GM21723 (cell line): ENCODE measurements around the gene ARHGEF10L.

Experiments
- ATAC-seq: cut with Tn5 transposase; IDR thresholded peaks from one replicate; pipeline ENCODE4 v1.9.1; 2021; ENCODE audit warnings: mild to moderate bottlenecking, moderate library complexity; ENCODE audit not compliant: unreplicated experiment

ARHGEF10L gene

DNA sequence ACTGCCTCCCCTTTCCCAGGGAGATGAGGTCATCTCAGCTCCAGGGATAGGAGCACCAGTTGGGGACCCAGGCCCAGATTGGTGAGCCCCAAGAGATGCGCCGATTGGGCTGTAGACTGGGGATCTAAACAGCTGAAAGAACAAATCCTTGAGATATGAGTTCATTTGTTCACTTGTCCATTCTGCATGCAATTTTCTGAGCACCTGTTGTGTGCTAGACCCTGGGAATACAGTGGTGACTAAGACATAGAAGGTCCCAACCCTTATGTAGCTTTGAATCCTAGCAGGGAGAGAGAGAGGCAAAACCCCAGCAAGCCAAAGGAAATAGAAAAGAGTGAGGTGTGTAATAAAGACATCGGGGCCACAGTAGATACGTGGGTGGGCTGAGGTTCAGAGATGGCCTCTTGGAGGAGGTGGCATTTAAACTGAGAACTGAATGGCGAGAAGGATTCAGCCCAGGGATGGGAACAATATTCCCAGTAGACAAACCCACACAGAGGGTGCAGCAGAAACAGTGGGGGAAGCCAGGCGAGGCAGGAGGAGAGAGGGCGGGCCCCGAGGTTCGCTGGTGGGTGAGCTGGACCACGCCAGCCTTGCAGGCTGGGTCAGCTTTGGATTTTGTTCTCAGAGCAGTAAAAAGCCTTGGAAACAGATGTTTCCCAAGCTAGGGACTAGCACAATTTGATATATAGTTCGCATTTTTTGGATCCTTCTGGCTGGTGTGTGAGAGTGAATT is 110.0 kb downstream of the ARHGEF10L start:
- no peak for ATAC-seq

GRCh38 chr1:17653276-17653675 is 113.8 kb downstream of the ARHGEF10L start:
- no peak for ATAC-seq

DNA sequence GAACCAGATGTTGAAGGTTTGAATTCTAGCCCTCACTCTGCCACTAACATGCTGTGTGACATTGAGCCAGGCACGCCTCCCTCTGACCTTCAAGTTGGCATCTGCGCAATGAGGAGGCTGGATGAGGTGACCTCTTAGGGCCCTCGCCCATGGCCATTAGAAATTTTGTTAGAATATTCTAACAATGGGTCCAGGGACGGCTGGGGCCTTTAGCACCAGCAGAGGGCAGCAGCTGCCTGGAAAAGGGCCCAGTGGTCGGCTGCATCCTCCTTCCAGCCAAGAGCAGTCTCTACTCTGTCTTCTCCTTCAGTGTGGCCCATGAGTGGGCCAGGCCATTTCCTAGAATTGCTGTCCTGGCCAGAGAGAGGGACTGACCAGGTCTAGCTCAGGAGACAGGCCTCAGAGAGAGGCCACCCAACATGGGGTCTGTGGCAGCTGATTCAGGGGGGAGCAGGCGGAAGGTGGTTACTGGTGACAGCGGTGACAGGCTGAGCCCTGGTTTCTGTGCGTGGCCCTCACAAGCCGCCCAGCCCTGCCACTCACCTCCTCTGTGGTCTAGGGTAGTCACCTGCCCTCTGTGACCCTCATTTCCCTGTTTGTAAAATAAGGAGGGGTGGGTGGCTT is 114.3 kb downstream of the ARHGEF10L start:
- ATAC-seq: no peak

DNA sequence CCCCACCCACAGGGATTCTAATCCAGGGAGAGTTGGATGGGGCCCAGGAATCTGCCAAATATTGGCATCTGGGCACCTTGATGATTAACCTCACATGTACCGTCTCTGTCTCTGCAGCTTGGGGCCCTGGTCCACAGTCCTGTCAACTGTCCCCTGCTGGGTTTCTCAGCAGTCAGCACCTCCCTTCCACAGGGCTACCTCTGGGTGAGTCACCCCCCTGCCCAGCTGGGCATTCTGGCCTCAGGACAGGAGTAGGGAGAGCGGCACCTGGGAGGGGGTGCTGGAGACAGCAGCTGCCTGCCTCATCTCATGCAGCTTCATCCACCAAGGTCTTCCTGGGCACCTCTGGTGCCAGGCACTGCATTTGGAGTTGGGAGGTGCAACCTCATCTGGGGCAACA is 115.0 kb downstream of the ARHGEF10L start:
- no peak for ATAC-seq

DNA sequence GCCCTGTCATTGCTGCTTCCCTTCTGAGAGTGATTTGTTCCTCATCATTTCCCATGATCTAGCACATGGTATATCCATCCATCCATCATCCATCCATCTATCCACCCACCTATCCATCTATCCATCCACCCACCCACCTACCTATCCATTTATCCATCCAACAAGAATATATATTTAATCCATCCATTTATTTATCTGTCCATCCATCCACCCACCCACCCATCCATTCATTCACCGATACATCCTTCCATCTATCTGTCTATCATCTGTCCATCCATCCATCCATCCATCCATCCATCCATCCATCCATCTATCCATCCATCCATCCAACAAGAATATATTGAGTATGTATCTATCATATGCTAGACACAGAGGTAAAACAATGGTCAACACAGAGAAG is 115.7 kb downstream of the ARHGEF10L start:
- ATAC-seq: no peak

DNA sequence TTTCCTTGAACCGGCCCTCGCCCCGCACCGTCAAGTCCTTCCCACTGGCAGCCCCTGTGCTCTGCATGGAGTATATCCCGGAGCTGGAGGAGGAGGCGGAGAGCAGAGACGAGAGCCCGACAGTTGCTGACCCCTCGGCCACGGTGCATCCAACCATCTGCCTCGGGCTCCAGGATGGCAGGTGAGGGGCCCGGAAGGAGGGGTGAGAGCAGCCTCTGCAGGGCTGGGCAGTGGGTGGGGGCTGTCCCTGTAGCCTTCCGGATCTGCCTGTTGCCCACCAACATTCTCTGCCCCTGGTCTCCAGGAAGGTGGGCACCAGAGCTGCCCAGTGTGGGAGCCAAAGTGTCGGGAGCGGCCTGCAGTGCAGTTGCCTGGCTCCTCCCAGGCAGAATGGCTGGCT is 116.4 kb downstream of the ARHGEF10L start:
- no peak for ATAC-seq

GRCh38 chr1:17657436-17657835 is 117.9 kb downstream of the ARHGEF10L start:
- no peak for ATAC-seq

DNA sequence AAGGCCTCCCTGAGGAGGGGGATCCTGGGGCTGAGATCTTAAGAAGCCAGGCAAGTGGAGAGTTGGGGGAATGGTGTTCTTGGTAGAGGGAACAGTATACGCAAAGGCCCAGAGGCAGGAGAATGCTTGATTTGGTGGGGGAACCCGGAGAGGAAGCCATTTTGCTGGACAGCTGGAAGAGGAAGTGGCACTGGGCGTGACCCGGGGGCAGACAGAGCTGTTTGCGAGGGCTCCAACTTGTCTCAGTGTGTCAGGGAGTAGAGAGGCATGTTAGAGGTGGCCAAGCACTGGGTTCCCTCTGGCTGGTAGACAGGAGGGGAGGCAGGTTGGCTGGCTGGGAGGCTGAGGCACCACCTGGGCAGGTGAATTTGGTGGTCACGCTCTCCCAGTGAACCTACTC is 119.3 kb downstream of the ARHGEF10L start:
- ATAC-seq: no peak

DNA sequence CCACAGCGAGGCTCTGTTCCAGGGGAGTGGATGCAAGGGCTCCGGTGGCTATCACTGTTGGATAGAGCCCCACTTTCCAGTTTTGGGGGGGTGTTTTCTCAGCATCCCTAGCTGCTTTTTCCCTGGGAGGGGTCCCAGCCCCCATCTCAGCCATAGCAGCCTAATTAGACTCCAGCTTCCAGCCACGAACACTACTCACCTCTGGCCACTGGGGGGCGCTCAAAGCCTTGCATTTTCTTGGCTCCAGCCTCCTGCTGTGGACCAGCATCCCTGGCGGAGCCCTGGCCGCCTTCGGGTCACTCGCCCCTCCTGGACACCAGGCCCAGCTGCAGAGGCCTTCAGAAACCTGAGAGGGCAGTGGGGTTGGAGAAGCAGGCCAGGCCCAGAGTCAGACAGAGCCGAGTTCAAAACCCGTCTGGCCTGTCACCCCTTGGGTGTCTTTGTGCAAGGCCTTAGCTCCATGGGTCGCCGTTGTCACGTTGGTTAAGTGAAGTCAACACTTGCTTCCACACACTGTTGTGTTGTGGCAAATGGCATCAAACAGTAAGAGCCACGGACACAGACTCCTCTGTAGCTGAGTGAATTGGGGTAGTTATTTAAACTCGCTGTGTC is 122.2 kb downstream of the ARHGEF10L start:
- no peak for ATAC-seq

DNA sequence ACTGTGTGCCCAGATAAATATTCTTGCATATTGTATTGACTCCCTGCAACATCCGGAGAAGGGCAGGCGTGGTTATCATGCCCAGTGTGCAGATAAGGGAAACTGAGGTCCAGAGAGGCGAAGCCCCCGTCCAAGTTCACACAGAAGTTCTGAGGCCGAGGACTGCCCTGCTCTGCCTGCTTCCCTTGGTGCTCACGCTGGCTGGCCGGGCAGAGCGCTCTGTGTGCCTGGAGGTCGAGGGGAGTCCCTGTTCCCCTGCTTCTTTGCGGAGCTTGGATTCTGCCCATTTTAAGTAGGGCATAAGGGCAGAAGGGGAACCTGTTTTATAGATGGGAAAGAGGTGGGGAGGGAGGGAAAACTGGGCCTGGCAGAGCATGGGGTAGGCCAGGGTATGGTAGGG is 122.8 kb downstream of the ARHGEF10L start:
- no peak for ATAC-seq

GRCh38 chr1:17662786-17663185 is 123.3 kb downstream of the ARHGEF10L start:
- no peak for ATAC-seq

- ATAC-seq: no peak
These were observed 124.1 kb downstream of the ARHGEF10L start for GRCh38 chr1:17663646-17664045.

DNA sequence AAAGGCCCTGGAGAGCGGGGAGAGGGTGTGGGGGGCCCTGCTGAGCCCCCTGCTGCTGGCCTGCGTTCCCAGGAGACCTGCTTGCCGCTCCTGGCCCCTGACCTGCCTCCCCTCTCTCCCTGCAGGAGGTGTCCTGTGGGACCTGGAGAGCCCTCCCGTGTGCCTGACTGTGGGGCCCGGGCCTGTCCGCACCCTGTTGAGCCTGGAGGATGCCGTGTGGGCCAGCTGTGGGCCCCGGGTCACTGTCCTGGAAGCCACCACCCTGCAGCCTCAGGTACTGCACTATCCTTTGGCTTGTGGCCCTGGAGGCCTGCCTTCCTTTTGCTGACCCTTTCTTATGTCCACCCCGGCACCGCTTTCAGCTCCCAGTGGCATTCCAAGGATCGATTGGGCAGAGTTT is 124.8 kb downstream of the ARHGEF10L start:
- no peak for ATAC-seq

DNA sequence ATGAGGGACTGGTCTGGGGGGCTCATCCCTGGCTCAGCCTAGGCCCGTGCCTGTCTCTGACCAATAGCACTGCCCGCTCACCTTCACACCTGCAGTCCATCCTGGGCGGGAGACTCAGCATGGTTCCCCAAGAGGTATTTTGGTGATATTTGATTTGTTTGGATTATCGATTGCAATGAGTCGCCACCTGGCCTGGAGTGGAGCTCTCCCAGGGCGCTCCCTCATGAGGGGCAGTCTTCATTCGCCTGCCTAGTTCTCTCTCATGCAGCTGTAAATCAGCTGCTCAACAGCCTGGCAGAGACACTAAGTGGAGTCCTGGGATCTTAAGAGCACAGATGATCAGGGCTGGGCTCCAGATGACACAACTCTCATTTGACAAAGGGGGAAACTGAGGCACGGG is 125.6 kb downstream of the ARHGEF10L start:
- no peak for ATAC-seq

- no peak for ATAC-seq
These were observed 126.6 kb downstream of the ARHGEF10L start for GRCh38 chr1:17665950-17666720.

GRCh38 chr1:17667641-17668040 is 128.1 kb downstream of the ARHGEF10L start:
- ATAC-seq: no peak

DNA sequence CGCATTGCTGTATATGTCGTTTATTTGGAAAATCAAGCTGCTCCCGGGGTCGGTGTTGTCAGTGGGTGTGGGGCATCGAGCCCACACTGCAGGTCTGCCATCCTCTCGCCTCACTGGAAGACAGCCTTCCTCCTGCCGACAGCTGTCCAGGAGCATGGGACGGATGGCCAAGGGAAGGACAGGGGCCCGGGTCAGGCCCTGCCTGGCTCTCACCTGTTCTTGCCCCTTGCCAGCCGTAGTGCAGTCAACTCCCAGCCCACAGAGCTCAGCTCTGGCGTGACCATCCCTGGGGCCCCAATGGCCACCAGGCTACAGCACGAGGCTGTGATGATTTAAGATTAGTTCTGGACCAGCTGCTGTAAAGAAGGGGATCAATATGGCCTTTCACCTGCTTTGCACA is 128.7 kb downstream of the ARHGEF10L start:
- no peak for ATAC-seq

DNA sequence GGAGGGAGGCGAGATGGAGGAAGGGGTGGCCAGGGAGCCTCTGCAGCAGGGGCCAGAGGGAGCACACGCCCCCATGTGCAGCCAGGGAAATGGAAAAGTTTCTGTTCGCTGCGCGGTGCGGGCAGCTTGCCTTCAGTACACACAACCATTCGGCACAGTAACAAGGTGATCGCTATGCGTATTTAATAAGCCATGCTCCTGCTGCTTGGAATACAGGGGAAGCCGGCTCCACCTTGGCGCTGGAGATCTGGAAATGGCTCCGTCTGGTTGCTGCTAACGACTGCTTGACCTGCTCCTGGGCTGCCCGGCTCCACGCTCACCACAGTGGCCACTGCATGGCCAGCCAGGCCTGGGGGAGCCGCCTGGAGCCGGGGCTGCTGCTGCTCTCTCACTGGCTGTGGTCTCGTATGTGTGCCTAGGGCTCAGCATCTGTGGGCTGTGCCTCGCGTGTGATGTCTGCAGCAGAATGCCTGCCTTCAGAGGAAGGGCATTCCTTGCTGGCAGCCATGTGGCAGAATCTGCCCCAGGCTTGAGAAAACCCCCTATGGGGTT is 129.2 kb downstream of the ARHGEF10L start:
- ATAC-seq: no peak

DNA sequence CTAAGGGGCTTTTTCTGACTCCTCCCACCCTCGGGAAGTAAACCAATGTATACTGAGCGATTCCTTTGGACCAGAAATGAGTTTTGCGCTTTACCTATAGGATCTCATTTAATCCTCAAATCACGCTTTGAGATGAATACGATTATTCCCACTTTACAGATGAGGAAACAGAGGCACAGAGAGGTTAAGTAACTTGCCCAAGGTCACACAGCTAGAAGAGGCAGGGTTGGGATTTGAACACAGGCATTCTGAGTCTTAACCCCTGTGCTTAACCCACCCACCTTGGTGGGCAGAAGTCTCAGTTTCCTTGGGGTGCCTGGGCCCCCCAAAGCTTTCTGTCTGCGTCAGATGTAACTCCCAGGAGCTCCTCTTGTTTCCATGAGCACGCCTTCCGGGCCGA is 129.8 kb downstream of the ARHGEF10L start:
- ATAC-seq: no peak

DNA sequence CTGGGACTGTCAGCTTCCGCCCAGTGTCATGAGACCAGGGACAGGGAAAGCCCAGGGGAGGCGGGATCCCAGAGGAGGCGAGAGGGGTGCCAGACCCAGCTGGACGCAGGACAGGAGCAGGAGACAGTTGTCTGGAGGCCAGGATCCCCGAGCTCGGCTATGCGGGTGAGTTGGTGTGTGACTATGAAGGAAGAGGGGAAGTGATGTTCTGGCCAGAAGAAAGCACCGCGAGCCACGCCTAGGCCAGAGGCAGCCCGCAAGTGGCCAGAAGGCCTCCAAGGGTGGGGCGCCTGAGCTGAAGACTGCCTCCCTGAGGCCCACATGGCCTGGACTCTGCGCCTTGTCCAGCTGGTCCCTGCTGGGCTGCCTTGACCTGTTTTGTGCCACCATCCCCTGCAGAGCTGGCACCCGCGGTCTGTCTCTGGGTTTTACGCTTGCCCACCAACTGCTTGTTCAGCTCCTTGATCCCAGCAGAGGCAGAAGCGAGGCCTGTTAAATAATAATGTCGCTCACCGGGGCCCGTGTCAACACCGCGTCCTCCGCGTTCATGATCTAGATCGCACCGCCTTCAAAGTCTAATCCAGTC is 130.5 kb downstream of the ARHGEF10L start:
- ATAC-seq: no peak
